HG03571 (cell line): ENCODE measurements around the gene RASSF5.
A peak's percentile ranks its signal among the peaks of the same experiment; 100 is the strongest.

ENCODE experiments used
- ATAC-seq: cut with Tn5 transposase; IDR thresholded peaks from one replicate; pipeline ENCODE4 v1.9.1; 2021; ENCODE audit not compliant: unreplicated experiment

The RASSF5 gene

GRCh38 chr1:206544562-206545257 is 37.4 kb downstream of the RASSF5 start:
- no peak for ATAC-seq

- ATAC-seq, result no peak
Measured at GRCh38 chr1:206545351-206545750, 38.0 kb downstream of the RASSF5 start.

- ATAC-seq, result no peak
Measured at GRCh38 chr1:206547104-206547503, 39.8 kb downstream of the RASSF5 start.

GRCh38 chr1:206550446-206550845 is 43.1 kb downstream of the RASSF5 start:
- ATAC-seq, result no peak

- no peak for ATAC-seq
Measured at GRCh38 chr1:206551296-206551985, 44.1 kb downstream of the RASSF5 start.

GRCh38 chr1:206551986-206552326 is 44.6 kb downstream of the RASSF5 start:
- no peak for ATAC-seq

GRCh38 chr1:206554211-206554610 is 46.9 kb downstream of the RASSF5 start:
- ATAC-seq, result no peak

- ATAC-seq, result no peak
Measured at GRCh38 chr1:206554701-206555472, 47.6 kb downstream of the RASSF5 start.

GRCh38 chr1:206555473-206555935 is 48.2 kb downstream of the RASSF5 start:
- no peak for ATAC-seq

- no peak for ATAC-seq
Measured at GRCh38 chr1:206556047-206556749, 48.9 kb downstream of the RASSF5 start.

GRCh38 chr1:206556750-206557635 is 49.7 kb downstream of the RASSF5 start:
- ATAC-seq, result peak; percentile 63

GRCh38 chr1:206557636-206558473 is 50.5 kb downstream of the RASSF5 start:
- ATAC-seq, result no peak

- ATAC-seq, result no peak
Measured at GRCh38 chr1:206558794-206559671, 51.7 kb downstream of the RASSF5 start.

- no peak for ATAC-seq
Measured at GRCh38 chr1:206559672-206559995, 52.3 kb downstream of the RASSF5 start.

- no peak for ATAC-seq
Measured at GRCh38 chr1:206560007-206560716, 52.8 kb downstream of the RASSF5 start.

GRCh38 chr1:206563367-206564207 is 56.3 kb downstream of the RASSF5 start:
- ATAC-seq, result peak; percentile 10

GRCh38 chr1:206565995-206566394 is 58.7 kb downstream of the RASSF5 start:
- ATAC-seq, result no peak
